HEK293 (cell line): ENCODE results near the gene GCC1.
A peak's percentile ranks its signal among the peaks of the same experiment; 100 is the strongest.

Source experiments
- CTCF ChIA-PET: fragments of 350-600 bp; formaldehyde crosslinking; extraction: SDS; loops from one replicate; lab custom pipeline; 2021; ENCODE audit warnings: antibody characterized with exemption; lab: Yijun Ruan, JAX
- POLR2A ChIA-PET: fragments of 300-600 bp; formaldehyde crosslinking; extraction: SDS; loops from one replicate; lab custom pipeline; 2020; ENCODE audit warnings: antibody characterized with exemption, inconsistent platforms; lab: Yijun Ruan, JAX
- H3K27ac ChIP-seq: fragments of 200-500 bp; sonication (Bioruptor generic); 2 replicates; pipeline ENCODE4 v1.5.1; 2014; ENCODE audit warnings: low read depth, low read length, control low read depth, inconsistent platforms; ENCODE audit errors: extremely low read depth
- H3K36me3 ChIP-seq, 2 experiments: fragments of 200-500 bp in 1 of 2; sonication (Bioruptor generic) in 1 of 2; 1 replicate in 1 of 2; 2 replicates in 1 of 2; pipeline ENCODE4 v1.5.1; 2014 to 2017; ENCODE audit warnings: inconsistent platforms in 2 of 2, low read length in 2 of 2; ENCODE audit not compliant: control insufficient read depth in 2 of 2, insufficient read depth in 1 of 2
- H3K4me1 ChIP-seq: fragments of 200-500 bp; sonication (Bioruptor generic); 2 replicates; pipeline ENCODE4 v1.5.1; 2014; ENCODE audit warnings: mild to moderate bottlenecking, low read length, inconsistent platforms; ENCODE audit not compliant: control insufficient read depth, insufficient read depth
- H3K4me3 ChIP-seq: 2 replicates; pipeline ENCODE4 v1.5.1; 2011; ENCODE audit warnings: low read depth, mild to moderate bottlenecking, control low read depth, low read length, moderate library complexity
- H3K9me3 ChIP-seq: fragments of 200-500 bp; sonication (Bioruptor generic); 2 replicates; pipeline ENCODE4 v1.5.1; 2014; ENCODE audit warnings: low read depth, low read length, inconsistent platforms; ENCODE audit not compliant: control insufficient read depth, insufficient read depth
- GLIS2 ChIP-seq: fragments of 450-650 bp; formaldehyde crosslinking; IDR thresholded peaks from 2 replicates; pipeline ENCODE4 v1.5.1; 2016; ENCODE audit warnings: missing biosample characterization, missing genetic modification characterization
- PRDM1 ChIP-seq: fragments of 450-650 bp; formaldehyde crosslinking; IDR thresholded peaks from 2 replicates; pipeline ENCODE4; 2016; ENCODE audit warnings: missing biosample characterization, missing genetic modification characterization
- ZBTB11 ChIP-seq: fragments of 450-650 bp; formaldehyde crosslinking; conservative IDR thresholded peaks from 2 replicates; pipeline ENCODE4 v1.5.1; 2016; ENCODE audit warnings: low read depth, missing biosample characterization, missing genetic modification characterization
- ZBTB17 ChIP-seq: fragments of 450-650 bp; formaldehyde crosslinking; IDR thresholded peaks from 2 replicates; pipeline ENCODE4 v1.5.1; 2016; ENCODE audit warnings: missing biosample characterization, missing genetic modification characterization
- ZEB2 ChIP-seq: fragments of 450-650 bp; formaldehyde crosslinking; IDR thresholded peaks from 2 replicates; pipeline ENCODE4 v1.5.1; 2016; ENCODE audit warnings: missing biosample characterization, missing genetic modification characterization
- ZFHX2 ChIP-seq: fragments of 450-650 bp; formaldehyde crosslinking; conservative IDR thresholded peaks from 2 replicates; pipeline ENCODE4 v1.5.1; 2016; ENCODE audit warnings: missing biosample characterization, missing genetic modification characterization
- ZNF140 ChIP-seq: fragments of 450-650 bp; formaldehyde crosslinking; IDR thresholded peaks from 2 replicates; pipeline ENCODE4 v1.5.1; 2016; ENCODE audit warnings: missing biosample characterization, missing genetic modification characterization
- ZNF16 ChIP-seq: fragments of 450-650 bp; formaldehyde crosslinking; IDR thresholded peaks from 2 replicates; pipeline ENCODE4 v1.5.1; 2016; ENCODE audit warnings: low read depth, missing biosample characterization, missing genetic modification characterization
- ZNF221 ChIP-seq: fragments of 450-650 bp; formaldehyde crosslinking; IDR thresholded peaks from 2 replicates; pipeline ENCODE4 v1.5.1; 2017; ENCODE audit warnings: missing biosample characterization, missing genetic modification characterization, borderline replicate concordance
- ZNF23 ChIP-seq: fragments of 450-650 bp; formaldehyde crosslinking; IDR thresholded peaks from 2 replicates; pipeline ENCODE4 v1.5.1; 2016; ENCODE audit warnings: missing biosample characterization, missing genetic modification characterization, borderline replicate concordance
- ZNF302 ChIP-seq: fragments of 450-650 bp; formaldehyde crosslinking; IDR thresholded peaks from 2 replicates; pipeline ENCODE4 v1.5.1; 2016; ENCODE audit warnings: missing biosample characterization, missing genetic modification characterization, low read depth
- ZNF391 ChIP-seq: fragments of 450-650 bp; formaldehyde crosslinking; IDR thresholded peaks from 2 replicates; pipeline ENCODE4 v1.5.1; 2016; ENCODE audit warnings: low read depth, missing biosample characterization, missing genetic modification characterization, borderline replicate concordance
- ZNF394 ChIP-seq: fragments of 450-650 bp; formaldehyde crosslinking; IDR thresholded peaks from 2 replicates; pipeline ENCODE4 v1.5.1; 2016; ENCODE audit warnings: missing biosample characterization, missing genetic modification characterization, mild to moderate bottlenecking, moderate library complexity, borderline replicate concordance
- ZNF473 ChIP-seq: fragments of 450-650 bp; formaldehyde crosslinking; IDR thresholded peaks from 2 replicates; pipeline ENCODE4 v1.5.1; 2017; ENCODE audit warnings: missing biosample characterization, missing genetic modification characterization
- ZNF510 ChIP-seq: fragments of 450-650 bp; formaldehyde crosslinking; IDR thresholded peaks from 2 replicates; pipeline ENCODE4 v1.5.1; 2018; ENCODE audit warnings: mild to moderate bottlenecking, missing genetic modification characterization, missing biosample characterization; ENCODE audit not compliant: insufficient replicate concordance
- ZNF555 ChIP-seq: fragments of 450-650 bp; formaldehyde crosslinking; conservative IDR thresholded peaks from 2 replicates; pipeline ENCODE4 v1.5.1; 2017; ENCODE audit warnings: missing biosample characterization, mild to moderate bottlenecking, missing genetic modification characterization, inconsistent platforms
- ZNF558 ChIP-seq: fragments of 450-650 bp; formaldehyde crosslinking; IDR thresholded peaks from 2 replicates; pipeline ENCODE4 v1.5.1; 2016; ENCODE audit warnings: missing biosample characterization, missing genetic modification characterization
- ZNF561 ChIP-seq: fragments of 450-650 bp; IDR thresholded peaks from 2 replicates; pipeline ENCODE4 v1.5.1; 2018; ENCODE audit warnings: missing biosample characterization, missing genetic modification characterization, borderline replicate concordance
- ZNF571 ChIP-seq: fragments of 450-650 bp; formaldehyde crosslinking; IDR thresholded peaks from 2 replicates; pipeline ENCODE4 v1.5.0; 2017; ENCODE audit warnings: missing biosample characterization, missing genetic modification characterization
- ZNF610 ChIP-seq: fragments of 450-650 bp; formaldehyde crosslinking; IDR thresholded peaks from 2 replicates; pipeline ENCODE4 v1.5.1; 2016; ENCODE audit warnings: missing biosample characterization, missing genetic modification characterization, borderline replicate concordance
- ZNF654 ChIP-seq: fragments of 450-650 bp; formaldehyde crosslinking; IDR thresholded peaks from 2 replicates; pipeline ENCODE4 v1.5.1; 2016; ENCODE audit warnings: low read depth, missing biosample characterization, missing genetic modification characterization
- TF ChIP-seq, protein P1 (sequence below): fragments of 450-650 bp; formaldehyde crosslinking; IDR thresholded peaks from 2 replicates; pipeline ENCODE4 v1.5.1; 2016; ENCODE audit warnings: missing biosample characterization, missing genetic modification characterization
- TF ChIP-seq, protein P2 (sequence below): fragments of 450-650 bp; formaldehyde crosslinking; conservative IDR thresholded peaks from 2 replicates; pipeline ENCODE4 v1.5.1; 2016; ENCODE audit warnings: low read depth, missing biosample characterization, missing genetic modification characterization

Gene GCC1

DNA sequence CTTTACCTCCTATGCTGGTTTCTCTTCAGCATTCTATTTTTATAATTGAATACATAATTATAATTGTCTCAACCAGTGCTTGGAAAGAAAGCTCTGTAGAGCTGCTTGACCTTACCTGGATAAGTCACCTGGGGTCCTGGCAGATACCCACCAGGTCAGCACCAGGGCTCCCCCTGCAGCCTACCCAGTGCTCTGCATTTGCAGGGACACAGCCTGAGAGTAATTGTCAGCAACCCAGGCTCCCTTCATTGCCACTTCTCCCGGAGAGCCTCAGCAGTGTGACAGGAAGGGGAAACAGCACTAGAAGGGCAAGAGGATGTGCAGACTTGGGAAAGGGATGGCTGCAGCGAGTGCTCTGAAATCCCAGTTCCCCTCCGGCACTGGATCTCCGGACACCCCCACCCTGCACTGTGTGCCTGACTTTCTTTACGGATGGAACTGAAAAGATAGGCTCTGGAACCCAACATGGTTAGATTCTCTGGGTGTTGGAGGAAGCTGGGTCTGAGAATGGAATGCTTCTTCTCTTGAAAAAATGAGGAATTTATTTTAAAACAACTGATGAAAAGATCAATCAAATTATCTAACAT lies 44.0 kb upstream of the GCC1 start:
- TF ChIP-seq ZNF394 (tag by site-specific recombination) (no peak), PRDM1 (tag by site-specific recombination) (no peak), ZNF654 (tag by site-specific recombination) (peak; percentile 27), ZNF140 (tag by site-specific recombination) (no peak), ZNF510 (tag by site-specific recombination) (no peak), ZNF555 (no peak), ZNF561 (tag by site-specific recombination) (no peak), GLIS2 (tag by site-specific recombination) (no peak), ZBTB11 (tag by site-specific recombination) (peak; percentile 52), ZFHX2 (tag by site-specific recombination) (no peak), ZBTB17 (tag by site-specific recombination) (peak; percentile 40), ZNF391 (no peak), ZNF473 (tag by site-specific recombination) (no peak), ZNF610 (tag by site-specific recombination) (no peak)
- TF ChIP-seq, protein P1, sequence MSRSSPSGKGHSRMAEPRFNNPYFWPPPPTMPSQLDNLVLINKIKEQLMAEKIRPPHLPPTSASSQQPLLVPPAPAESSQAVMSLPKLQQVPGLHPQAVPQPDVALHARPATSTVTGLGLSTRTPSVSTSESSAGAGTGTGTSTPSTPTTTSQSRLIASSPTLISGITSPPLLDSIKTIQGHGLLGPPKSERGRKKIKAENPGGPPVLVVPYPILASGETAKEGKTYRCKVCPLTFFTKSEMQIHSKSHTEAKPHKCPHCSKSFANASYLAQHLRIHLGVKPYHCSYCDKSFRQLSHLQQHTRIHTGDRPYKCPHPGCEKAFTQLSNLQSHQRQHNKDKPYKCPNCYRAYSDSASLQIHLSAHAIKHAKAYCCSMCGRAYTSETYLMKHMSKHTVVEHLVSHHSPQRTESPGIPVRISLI (tag by site-specific recombination) = 0 out of 2 replicates have a peak, but pooled peaks have one; percentile 29
- ChIA-PET POLR2A (no interaction called here), CTCF (interaction anchor here (0.5 to 2.1 kb wide), 17 partner anchors 8 to 1870 kb away, joined by 3 to 17 read pairs (median 4); partner anchors contain the start of gene PAX4)
- Histone ChIP-seq H3K9me3 (no peaks in the 10 kb centered on the region), H3K4me3 (no peak overlapping the region), H3K4me1 (no peaks in the 10 kb centered on the region), H3K36me3 (no peaks in the 10 kb centered on the region), H3K27ac (no peak overlapping the region)

DNA sequence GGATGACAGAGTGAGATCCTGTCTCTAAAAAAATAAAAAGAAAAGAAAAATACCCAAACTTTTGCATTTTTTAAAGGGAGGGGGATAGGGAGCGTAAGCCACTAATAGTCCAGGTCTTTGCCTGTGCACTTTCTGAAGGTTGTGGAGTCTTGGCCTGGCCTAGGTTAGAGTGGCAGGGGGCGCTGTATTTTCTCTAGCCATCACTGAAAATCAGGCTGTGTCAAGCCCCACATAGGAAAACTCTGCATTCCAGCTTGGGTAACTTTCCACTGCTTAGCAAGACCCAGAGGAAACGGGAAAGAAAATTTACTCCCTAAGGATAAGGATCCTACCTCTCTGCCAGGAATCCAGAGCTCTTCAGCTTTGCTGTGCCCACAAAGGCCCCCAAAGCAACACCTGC lies 43.0 kb upstream of the GCC1 start:
- Histone ChIP-seq H3K4me3 (no peak overlapping the region), H3K4me1 (no peaks in the 10 kb centered on the region), H3K27ac (no peak overlapping the region), H3K36me3 (no peaks in the 10 kb centered on the region), H3K9me3 (no peaks in the 10 kb centered on the region)
- ChIA-PET POLR2A (no interaction called here), CTCF (interaction anchor here (0.6 to 2.1 kb wide), 15 partner anchors 8 to 581 kb away, joined by 3 to 17 read pairs (median 4); partner anchors contain the start of gene PAX4)
- TF ChIP-seq ZEB2 (tag by site-specific recombination) (no peak), ZNF571 (no peak)

GRCh38 chr7:127625331-127625730 lies 39.9 kb upstream of the GCC1 start:
- Histone ChIP-seq H3K9me3 (no peaks in the 10 kb centered on the region), H3K4me3 (no peak overlapping the region), H3K27ac (no peak overlapping the region), H3K4me1 (no peaks in the 10 kb centered on the region), H3K36me3 (no peaks in the 10 kb centered on the region)
- ChIA-PET CTCF (no interaction called here), POLR2A (no interaction called here)
- TF ChIP-seq, protein P2, sequence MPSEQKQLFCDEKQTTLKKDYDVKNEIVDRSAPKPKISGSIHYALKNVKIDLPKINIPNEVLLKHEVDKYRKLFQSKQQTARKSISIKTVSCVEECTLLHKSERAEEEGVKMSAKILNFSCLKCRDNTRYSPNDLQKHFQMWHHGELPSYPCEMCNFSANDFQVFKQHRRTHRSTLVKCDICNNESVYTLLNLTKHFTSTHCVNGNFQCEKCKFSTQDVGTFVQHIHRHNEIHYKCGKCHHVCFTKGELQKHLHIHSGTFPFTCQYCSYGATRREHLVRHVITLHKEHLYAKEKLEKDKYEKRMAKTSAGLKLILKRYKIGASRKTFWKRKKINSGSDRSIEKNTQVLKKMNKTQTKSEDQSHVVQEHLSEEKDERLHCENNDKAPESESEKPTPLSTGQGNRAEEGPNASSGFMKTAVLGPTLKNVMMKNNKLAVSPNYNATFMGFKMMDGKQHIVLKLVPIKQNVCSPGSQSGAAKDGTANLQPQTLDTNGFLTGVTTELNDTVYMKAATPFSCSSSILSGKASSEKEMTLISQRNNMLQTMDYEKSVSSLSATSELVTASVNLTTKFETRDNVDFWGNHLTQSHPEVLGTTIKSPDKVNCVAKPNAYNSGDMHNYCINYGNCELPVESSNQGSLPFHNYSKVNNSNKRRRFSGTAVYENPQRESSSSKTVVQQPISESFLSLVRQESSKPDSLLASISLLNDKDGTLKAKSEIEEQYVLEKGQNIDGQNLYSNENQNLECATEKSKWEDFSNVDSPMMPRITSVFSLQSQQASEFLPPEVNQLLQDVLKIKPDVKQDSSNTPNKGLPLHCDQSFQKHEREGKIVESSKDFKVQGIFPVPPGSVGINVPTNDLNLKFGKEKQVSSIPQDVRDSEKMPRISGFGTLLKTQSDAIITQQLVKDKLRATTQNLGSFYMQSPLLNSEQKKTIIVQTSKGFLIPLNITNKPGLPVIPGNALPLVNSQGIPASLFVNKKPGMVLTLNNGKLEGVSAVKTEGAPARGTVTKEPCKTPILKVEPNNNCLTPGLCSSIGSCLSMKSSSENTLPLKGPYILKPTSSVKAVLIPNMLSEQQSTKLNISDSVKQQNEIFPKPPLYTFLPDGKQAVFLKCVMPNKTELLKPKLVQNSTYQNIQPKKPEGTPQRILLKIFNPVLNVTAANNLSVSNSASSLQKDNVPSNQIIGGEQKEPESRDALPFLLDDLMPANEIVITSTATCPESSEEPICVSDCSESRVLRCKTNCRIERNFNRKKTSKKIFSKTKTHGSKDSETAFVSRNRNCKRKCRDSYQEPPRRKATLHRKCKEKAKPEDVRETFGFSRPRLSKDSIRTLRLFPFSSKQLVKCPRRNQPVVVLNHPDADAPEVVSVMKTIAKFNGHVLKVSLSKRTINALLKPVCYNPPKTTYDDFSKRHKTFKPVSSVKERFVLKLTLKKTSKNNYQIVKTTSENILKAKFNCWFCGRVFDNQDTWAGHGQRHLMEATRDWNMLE (tag by site-specific recombination) = no peak
- TF ChIP-seq ZNF23 (tag by site-specific recombination) (no peak), ZNF221 (tag by site-specific recombination) (no peak), ZNF391 (no peak), ZNF16 (tag by site-specific recombination) (no peak), ZNF558 (tag by site-specific recombination) (no peak), ZNF302 (tag by site-specific recombination) (no peak)
